ENCODE data around the gene AMPD3. TPM values are rescaled to one million over a fixed set of nuclear protein-coding genes. Genes with fewer than 3 reads are reported as not detected.
A peak's percentile ranks its signal among the peaks of the same experiment; 100 is the strongest.

The AMPD3 gene
- total RNA-seq, 2 donors from 2014 or later, result 2.8 to 5.3 TPM

- Histone ChIP-seq H3K4me1 (peaks cover 0 to 14% of the 10 kb centered on the region in 2 donors), H3K9me3 (no peaks in the 10 kb centered on the region), H3K4me3 (peak within 1 kb of the TSS; percentile 80 to 91), H3K27ac (peak within 1 kb of the TSS; percentile 88 to 92), H3K27me3 (no peaks in the 10 kb centered on the region), H3K36me3 (no peaks in the 10 kb centered on the region)
- DNase-seq (ENCODE audit: low spot score), result peak; percentile 94
- peak; percentile 63 to 83 for TF ChIP-seq CTCF (IDR thresholded peaks at IDR 0.05)
Observed at GRCh38 chr11:10540915-10541560, 86.0 kb downstream of the AMPD3 start, which contains the start of gene RNF141. TSS of gene RNF141 (minus strand) at chr11:10541187. CDS start at chr11:10534158, 7,029 bp downstream.

- no peaks in the 10 kb centered on the region for H3K27me3 ChIP-seq
- H3K4me1 ChIP-seq, result peaks cover 0 to 14% of the 10 kb centered on the region in 2 donors
- no peak for TF ChIP-seq CTCF (IDR thresholded peaks at IDR 0.05)
- H3K4me3 ChIP-seq, result peak overlapping the region; percentile 80 to 91
- peak overlapping the region; percentile 88 to 92 for H3K27ac ChIP-seq
- H3K36me3 ChIP-seq, result no peaks in the 10 kb centered on the region
- no peaks in the 10 kb centered on the region for H3K9me3 ChIP-seq
- no peak for DNase-seq (ENCODE audit: low spot score)
Observed at GRCh38 chr11:10541561-10541930, 86.5 kb downstream of the AMPD3 start.

- Histone ChIP-seq H3K4me3 (no peak overlapping the region), H3K36me3 (no peaks in the 10 kb centered on the region), H3K9me3 (no peaks in the 10 kb centered on the region), H3K4me1 (peaks cover 0 to 14% of the 10 kb centered on the region in 2 donors), H3K27ac (no peak overlapping the region), H3K27me3 (no peaks in the 10 kb centered on the region)
- no peak for TF ChIP-seq CTCF (IDR thresholded peaks at IDR 0.05)
- DNase-seq (ENCODE audit: low spot score), result no peak
Observed at GRCh38 chr11:10542776-10543175, 87.7 kb downstream of the AMPD3 start.

GRCh38 chr11:10543782-10544181, 88.7 kb downstream of the AMPD3 start:
- H3K36me3 ChIP-seq, result no peaks in the 10 kb centered on the region
- H3K27me3 ChIP-seq, result no peaks in the 10 kb centered on the region
- H3K9me3 ChIP-seq, result no peaks in the 10 kb centered on the region
- H3K27ac ChIP-seq, result no peak overlapping the region
- DNase-seq (ENCODE audit: low spot score), result no peak
- H3K4me1 ChIP-seq, result peaks cover 0 to 14% of the 10 kb centered on the region in 2 donors
- no peak for TF ChIP-seq CTCF (IDR thresholded peaks at IDR 0.05)
- H3K4me3 ChIP-seq, result no peak overlapping the region

- Histone ChIP-seq H3K27ac (no peak overlapping the region), H3K4me1 (peaks cover 0 to 12% of the 10 kb centered on the region in 2 donors), H3K9me3 (no peaks in the 10 kb centered on the region), H3K4me3 (no peak overlapping the region), H3K36me3 (no peaks in the 10 kb centered on the region), H3K27me3 (no peaks in the 10 kb centered on the region)
- DNase-seq (ENCODE audit: low spot score), result no peak
- no peak for TF ChIP-seq CTCF (IDR thresholded peaks at IDR 0.05)
Observed at GRCh38 chr11:10544491-10545465, 89.7 kb downstream of the AMPD3 start.

All from right atrium auricular region (tissue), 2 donors.